Measurements from ENCODE around the gene FAM13C. TPM values are rescaled to one million over a fixed set of nuclear protein-coding genes. Genes with fewer than 3 reads are reported as not detected.

The FAM13C gene
- total and polyA plus RNA-seq, 2 of the 13 experiments (the other 11 are each of a cell fraction or from before 2014, with no cell fraction given), result 0.07 to 0.26 TPM

GRCh38 chr10:59346321-59346720, 16.0 kb downstream of the FAM13C start:
- ATAC-seq (no peak), FAIRE-seq (no peak), DNase-seq (ENCODE audit: low spot score) (no peak)
- WGBS (ENCODE audit: low lambda C conversion rate), result no CpG with 5 or more reads among the region's 1 CpG
- ChIA-PET CTCF (ENCODE audit: low intra/inter-chr PET ratio, low total read pairs) (no interaction called here), POLR2A (no interaction called here)
- Histone ChIP-seq H4K20me1 (ENCODE audit: insufficient read depth, low read length) (no peaks in the 10 kb centered on the region), H3K27me3 (ENCODE audit: control insufficient read depth in 1 of 2, insufficient read depth in 2 of 2, low read length in 2 of 2) (no peaks in the 10 kb centered on the region; a peak in 1 of 5 replicates), H3K9ac (ENCODE audit: insufficient read depth, low read depth, low read length) (no peak overlapping the region), H3K4me1 (ENCODE audit: insufficient read depth, low read length) (no peaks in the 10 kb centered on the region), H3K36me3 (replicated peaks in 1 of 2; ENCODE audit: control insufficient read depth in 1 of 2, insufficient read depth in 2 of 2, low read length in 2 of 2) (no peaks in the 10 kb centered on the region), H3K79me2 (ENCODE audit: insufficient read depth, low read length) (no peaks in the 10 kb centered on the region), H3K27ac (ENCODE audit: extremely low read length, insufficient read depth, low read length) (no peak overlapping the region), H3K4me2 (ENCODE audit: low read depth, low read length) (no peak overlapping the region), H3K4me3 (replicated peaks in 1 of 3; ENCODE audit: insufficient read depth in 1 of 3, low read depth in 2 of 3, low read length in 3 of 3) (no peak overlapping the region), H2AFZ (ENCODE audit: low read length) (no peak overlapping the region), H3K9me3 (ENCODE audit: low read length) (no peaks in the 10 kb centered on the region)
- in situ Hi-C loops (cut with HindIII; ENCODE audit: extremely low pct_ligation_motif_present, low pct_unique_long_range_greater_than_20kb) (no loop called here), intact Hi-C loops (cut with micrococcal nuclease; ENCODE audit: unreplicated experiment) (no loop called here)
- no peak for TF ChIP-seq ZNF333 (CRISPR knock-in tag; IDR thresholded peaks at IDR 0.05; ENCODE audit: borderline replicate concordance)
- TF ChIP-seq ZNF558 (CRISPR knock-in tag; IDR thresholded peaks at IDR 0.05; ENCODE audit: borderline replicate concordance), result no peak
- no peak for TF ChIP-seq ZNF136 (CRISPR knock-in tag; IDR thresholded peaks at IDR 0.05; ENCODE audit: low read depth)
- TF ChIP-seq THAP8 (CRISPR knock-in tag; IDR thresholded peaks at IDR 0.05; ENCODE audit: borderline replicate concordance), result no peak
- TF ChIP-seq ZNF782 (CRISPR knock-in tag; IDR thresholded peaks at IDR 0.05; ENCODE audit: borderline replicate concordance), result no peak
- no peak for TF ChIP-seq TCF12 (IDR thresholded peaks at IDR 0.05)
- no peak for TF ChIP-seq TCF12 (CRISPR knock-in tag; IDR thresholded peaks at IDR 0.05)
- no peak for TF ChIP-seq SIX4 (CRISPR knock-in tag; IDR thresholded peaks at IDR 0.05)
- TF ChIP-seq SIX1 (CRISPR knock-in tag; IDR thresholded peaks at IDR 0.05; ENCODE audit: borderline replicate concordance), result no peak
- no TSS peak for BruUV-seq (replicated peaks)

GRCh38 chr10:59342723-59343122, 19.6 kb downstream of the FAM13C start:
- in situ Hi-C loops (cut with HindIII; ENCODE audit: extremely low pct_ligation_motif_present, low pct_unique_long_range_greater_than_20kb), result no loop called here
- H3K79me2 ChIP-seq (ENCODE audit: insufficient read depth, low read length), result no peaks in the 10 kb centered on the region
- H3K4me2 ChIP-seq (ENCODE audit: low read depth, low read length), result no peak overlapping the region
- ChIA-PET CTCF (ENCODE audit: low intra/inter-chr PET ratio, low total read pairs) (no interaction called here), POLR2A (no interaction called here)
- H3K9me3 ChIP-seq (ENCODE audit: low read length), result no peaks in the 10 kb centered on the region
- H4K20me1 ChIP-seq (ENCODE audit: insufficient read depth, low read length), result no peaks in the 10 kb centered on the region
- DNase-seq (ENCODE audit: low spot score), result no peak
- BruUV-seq (replicated peaks), result no TSS peak
- no peak overlapping the region for H3K4me3 ChIP-seq (replicated peaks in 1 of 3; ENCODE audit: insufficient read depth in 1 of 3, low read depth in 2 of 3, low read length in 3 of 3)
- FAIRE-seq, result no peak
- no peak overlapping the region for H2AFZ ChIP-seq (ENCODE audit: low read length)
- peaks cover 1% of the 10 kb centered on the region; the same call in 1 of the 2 replicates for H3K4me1 ChIP-seq (ENCODE audit: insufficient read depth, low read length)
- WGBS (ENCODE audit: low lambda C conversion rate), result 4% methylated on average over 1 of the region's 1 CpG
- no peak for ATAC-seq
- H3K27me3 ChIP-seq (ENCODE audit: control insufficient read depth in 1 of 2, insufficient read depth in 2 of 2, low read length in 2 of 2), result no peaks in the 10 kb centered on the region; a peak in 1 of 5 replicates
- no peaks in the 10 kb centered on the region for H3K36me3 ChIP-seq (replicated peaks in 1 of 2; ENCODE audit: control insufficient read depth in 1 of 2, insufficient read depth in 2 of 2, low read length in 2 of 2)
- no peak overlapping the region for H3K9ac ChIP-seq (ENCODE audit: insufficient read depth, low read depth, low read length)
- intact Hi-C loops (cut with micrococcal nuclease; ENCODE audit: unreplicated experiment), result no loop called here
- no peak overlapping the region for H3K27ac ChIP-seq (ENCODE audit: extremely low read length, insufficient read depth, low read length)
- TF ChIP-seq ZNF720 (CRISPR knock-in tag; IDR thresholded peaks at IDR 0.05) (no peak), ZNF512 (CRISPR knock-in tag; IDR thresholded peaks at IDR 0.05) (no peak), SPEN (CRISPR knock-in tag; IDR thresholded peaks at IDR 0.05; ENCODE audit: low read depth) (no peak), TOE1 (CRISPR knock-in tag; IDR thresholded peaks at IDR 0.05) (no peak), MXI1 (IDR thresholded peaks at IDR 0.05; ENCODE audit: borderline replicate concordance, low read depth, low read length) (no peak), HNF4G (IDR thresholded peaks at IDR 0.05; ENCODE audit: borderline replicate concordance, low read depth, low read length) (no peak), HNF4G (CRISPR knock-in tag; IDR thresholded peaks at IDR 0.05; ENCODE audit: borderline replicate concordance, low read depth) (no peak), ATF6 (CRISPR knock-in tag; conservative IDR thresholded peaks at IDR 0.05) (no peak)

All from HepG2 (cell line).